A673 (cell line): Measurements from ENCODE around the gene CCDC186. TPM values are rescaled to one million over a fixed set of nuclear protein-coding genes. Genes with fewer than 3 reads are reported as not detected.

Experiments
- BruUV-seq: library from RNA; stranded (reverse); fragments of 400-500 nt; replicated peaks from 2 replicates; lab custom pipeline; 2021; lab: Mats Ljungman, UMichigan
- CTCF ChIA-PET: fragments of 300-600 bp; sonication (Branson Sonifier 250); formaldehyde crosslinking; loops from one replicate; lab custom pipeline; 2022; ENCODE audit warnings: antibody characterized with exemption; lab: Charles Lee
- POLR2A ChIA-PET: fragments of 300-600 bp; sonication (Branson Sonifier 250); formaldehyde crosslinking; loops from one replicate; lab custom pipeline; 2022; ENCODE audit warnings: antibody characterized with exemption; ENCODE audit not compliant: low non-redundant PET; lab: Charles Lee
- DNase-seq: peaks from one replicate; pipeline ENCODE4 v3.0.0-alpha.2; 2015; ENCODE audit warnings: low spot score
- H3K27ac ChIP-seq: fragments of 200-600 bp; sonication (generic); 2 replicates; pipeline ENCODE4 v1.5.1; 2016; ENCODE audit warnings: mixed run types, low read depth, mild to moderate bottlenecking, mixed read lengths, antibody characterized with exemption, low read length; ENCODE audit not compliant: poor library complexity, severe bottlenecking
- H3K27me3 ChIP-seq: fragments of 200-600 bp; sonication (generic); replicated peaks from 2 replicates; pipeline ENCODE4 v1.6.1; 2017; ENCODE audit warnings: mixed run types, low read depth, mild to moderate bottlenecking, mixed read lengths, antibody characterized with exemption, low read length; ENCODE audit not compliant: insufficient read depth, poor library complexity
- H3K36me3 ChIP-seq: fragments of 200-600 bp; sonication (generic); 2 replicates; pipeline ENCODE4 v1.6.1; 2016; ENCODE audit warnings: mixed run types, mild to moderate bottlenecking, mixed read lengths, antibody characterized with exemption, low read length; ENCODE audit not compliant: insufficient read depth, poor library complexity, severe bottlenecking
- H3K4me1 ChIP-seq: fragments of 200-600 bp; sonication (generic); 2 replicates; pipeline ENCODE4 v1.6.1; 2017; ENCODE audit warnings: mixed run types, mild to moderate bottlenecking, mixed read lengths, antibody characterized with exemption, low read length; ENCODE audit not compliant: insufficient read depth, poor library complexity, severe bottlenecking
- H3K4me3 ChIP-seq: fragments of 200-600 bp; sonication (generic); 2 replicates; pipeline ENCODE4 v1.5.1; 2016; ENCODE audit warnings: low read depth, mixed run types, mild to moderate bottlenecking, mixed read lengths, low read length; ENCODE audit not compliant: poor library complexity, severe bottlenecking
- H3K9me3 ChIP-seq: fragments of 200-600 bp; sonication (generic); 2 replicates; pipeline ENCODE4 v1.6.1; 2016; ENCODE audit warnings: mixed run types, low read depth, mild to moderate bottlenecking, mixed read lengths, antibody characterized with exemption, low read length; ENCODE audit not compliant: poor library complexity, severe bottlenecking
- EZH2 ChIP-seq: fragments of 200-600 bp; sonication (generic); IDR thresholded peaks from 2 replicates; pipeline ENCODE4 v1.6.1; 2017; ENCODE audit warnings: borderline replicate concordance, low read depth, mild to moderate bottlenecking, mixed read lengths, antibody characterized with exemption, low read length; ENCODE audit not compliant: poor library complexity, severe bottlenecking
- intact Hi-C: fragments of 100-400 bp; cut with micrococcal nuclease; formaldehyde crosslinking; loops from one replicate; pipeline ENCODE4 v1.10.0; 2022; ENCODE audit not compliant: unreplicated experiment
- total RNA-seq: library from RNA; stranded (reverse); gene quantifications from 2 replicates; pipeline ENCODE4 v1.2.3, GENCODE V29; 2021
- TF ChIP-seq, protein P1 (sequence below): fragments of 300-800, 200-600 bp; sonication (generic); conservative IDR thresholded peaks from 2 replicates; pipeline ENCODE4 v1.5.1; 2017; ENCODE audit warnings: low read depth, mild to moderate bottlenecking, antibody characterized with exemption, low read length, moderate library complexity, mixed read lengths

Gene CCDC186
- total RNA-seq, 1 experiment from 2014 or later, result 10.9 TPM

- H3K4me3 ChIP-seq, result peak overlapping the region; percentile 6
- TF ChIP-seq, protein P1, sequence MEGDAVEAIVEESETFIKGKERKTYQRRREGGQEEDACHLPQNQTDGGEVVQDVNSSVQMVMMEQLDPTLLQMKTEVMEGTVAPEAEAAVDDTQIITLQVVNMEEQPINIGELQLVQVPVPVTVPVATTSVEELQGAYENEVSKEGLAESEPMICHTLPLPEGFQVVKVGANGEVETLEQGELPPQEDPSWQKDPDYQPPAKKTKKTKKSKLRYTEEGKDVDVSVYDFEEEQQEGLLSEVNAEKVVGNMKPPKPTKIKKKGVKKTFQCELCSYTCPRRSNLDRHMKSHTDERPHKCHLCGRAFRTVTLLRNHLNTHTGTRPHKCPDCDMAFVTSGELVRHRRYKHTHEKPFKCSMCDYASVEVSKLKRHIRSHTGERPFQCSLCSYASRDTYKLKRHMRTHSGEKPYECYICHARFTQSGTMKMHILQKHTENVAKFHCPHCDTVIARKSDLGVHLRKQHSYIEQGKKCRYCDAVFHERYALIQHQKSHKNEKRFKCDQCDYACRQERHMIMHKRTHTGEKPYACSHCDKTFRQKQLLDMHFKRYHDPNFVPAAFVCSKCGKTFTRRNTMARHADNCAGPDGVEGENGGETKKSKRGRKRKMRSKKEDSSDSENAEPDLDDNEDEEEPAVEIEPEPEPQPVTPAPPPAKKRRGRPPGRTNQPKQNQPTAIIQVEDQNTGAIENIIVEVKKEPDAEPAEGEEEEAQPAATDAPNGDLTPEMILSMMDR, result no peak
- no peak for TF ChIP-seq EZH2
- no peaks in the 10 kb centered on the region for H3K9me3 ChIP-seq
- ChIA-PET CTCF (interaction anchor here (0.5 to 2.5 kb wide), 3 partner anchors 13 to 302 kb away, joined by 3 to 15 read pairs (median 5); no protein-coding TSS in a partner anchor), POLR2A (interaction anchor here (0.7 kb wide), 1 partner anchor 17 kb away, joined by 3 read pairs; no protein-coding TSS in a partner anchor)
- intact Hi-C loops, result loop anchor here (5.0 kb wide), 1 partner anchor 54 kb away; no protein-coding TSS in a partner anchor
- H3K36me3 ChIP-seq, result no peaks in the 10 kb centered on the region
- DNase-seq, result peak; percentile 34
- BruUV-seq, result TSS peak; percentile 60
- H3K27me3 ChIP-seq, result no peaks in the 10 kb centered on the region
- H3K4me1 ChIP-seq, result peaks cover 35% of the 10 kb centered on the region
- H3K27ac ChIP-seq, result peak overlapping the region; percentile 58
Observed at GRCh38 chr10:114100848-114101741, 72.9 kb downstream of the CCDC186 start.

GRCh38 chr10:114096864-114097263, 77.1 kb downstream of the CCDC186 start:
- no peak overlapping the region for H3K4me3 ChIP-seq
- peaks cover 3% of the 10 kb centered on the region for H3K9me3 ChIP-seq
- H3K27ac ChIP-seq, result no peak overlapping the region
- peaks cover 39% of the 10 kb centered on the region for H3K4me1 ChIP-seq
- H3K27me3 ChIP-seq, result no peaks in the 10 kb centered on the region
- intact Hi-C loops, result no loop called here
- no TSS peak for BruUV-seq
- CTCF ChIA-PET, result no interaction called here
- TF ChIP-seq, protein P1, result no peak
- TF ChIP-seq EZH2, result no peak
- no peaks in the 10 kb centered on the region for H3K36me3 ChIP-seq
- POLR2A ChIA-PET, result no interaction called here
- no peak for DNase-seq

GRCh38 chr10:114095559-114096337, 78.3 kb downstream of the CCDC186 start:
- H3K36me3 ChIP-seq, result no peaks in the 10 kb centered on the region
- CTCF ChIA-PET, result no interaction called here
- peak; percentile 42 for DNase-seq

More at GRCh38 chr10:114095559-114096337, 78.3 kb downstream of the CCDC186 start:
- peaks cover 31% of the 10 kb centered on the region for H3K4me1 ChIP-seq
- peak overlapping the region; percentile 17 for H3K27ac ChIP-seq
- no TSS peak for BruUV-seq
- TF ChIP-seq, protein P1, result no peak
- TF ChIP-seq EZH2, result no peak
- intact Hi-C loops, result no loop called here
- POLR2A ChIA-PET, result no interaction called here
- H3K27me3 ChIP-seq, result no peaks in the 10 kb centered on the region
- no peak overlapping the region for H3K4me3 ChIP-seq
- H3K9me3 ChIP-seq, result peaks cover 3% of the 10 kb centered on the region
